ENCODE data around the gene ROBO1. TPM values are rescaled to one million over a fixed set of nuclear protein-coding genes. Genes with fewer than 3 reads are reported as not detected.

Gene ROBO1
- total and polyA plus RNA-seq, 2 donors from 2014 or later = 2.1 to 22.1 TPM

DNA sequence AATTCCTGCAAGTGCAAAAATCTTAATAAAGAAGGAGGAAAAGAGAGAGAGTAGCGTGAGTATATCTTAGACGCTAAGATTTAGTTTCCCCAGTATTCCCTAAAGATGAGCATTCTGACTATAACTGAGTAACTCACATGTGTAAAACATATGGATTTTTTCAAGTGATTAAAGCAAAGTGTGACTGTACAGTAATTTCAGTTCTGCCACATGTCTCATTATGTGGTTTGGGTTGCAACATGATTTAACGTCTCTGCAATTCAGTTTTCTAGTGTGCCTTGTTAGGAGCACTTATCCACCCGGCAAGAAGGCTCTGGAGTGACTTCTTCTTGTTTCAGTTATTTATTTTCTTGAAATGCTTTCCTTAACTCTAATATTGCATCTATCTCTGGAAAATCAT is 514.1 kb downstream of the ROBO1 start:
- no peak for FAIRE-seq
- Histone ChIP-seq H3K9ac (ENCODE audit: low read length in 3 of 3) (no peak overlapping the region), H3K36me3 (ENCODE audit: control insufficient read depth in 2 of 3, insufficient read depth in 3 of 3, low read length in 3 of 3) (no peaks in the 10 kb centered on the region), H3K4me3 (ENCODE audit: low read length in 3 of 3) (no peak overlapping the region), H3K9me3 (ENCODE audit: control insufficient read depth in 2 of 3, insufficient read depth in 1 of 3, low read length in 3 of 3) (no peaks in the 10 kb centered on the region), H3K4me1 (ENCODE audit: control insufficient read depth in 2 of 3, insufficient read depth in 2 of 3, low read depth in 1 of 3, low read length in 3 of 3) (no peaks in the 10 kb centered on the region), H3K27ac (ENCODE audit: low read depth in 2 of 2, low read length in 2 of 2) (no peak overlapping the region), H3K27me3 (ENCODE audit: control insufficient read depth, insufficient read depth, low read length) (no peaks in the 10 kb centered on the region)
- intact Hi-C loops (cut with DNase I) = no loop called here
- no peak for DNase-seq
- TF ChIP-seq, protein P1, sequence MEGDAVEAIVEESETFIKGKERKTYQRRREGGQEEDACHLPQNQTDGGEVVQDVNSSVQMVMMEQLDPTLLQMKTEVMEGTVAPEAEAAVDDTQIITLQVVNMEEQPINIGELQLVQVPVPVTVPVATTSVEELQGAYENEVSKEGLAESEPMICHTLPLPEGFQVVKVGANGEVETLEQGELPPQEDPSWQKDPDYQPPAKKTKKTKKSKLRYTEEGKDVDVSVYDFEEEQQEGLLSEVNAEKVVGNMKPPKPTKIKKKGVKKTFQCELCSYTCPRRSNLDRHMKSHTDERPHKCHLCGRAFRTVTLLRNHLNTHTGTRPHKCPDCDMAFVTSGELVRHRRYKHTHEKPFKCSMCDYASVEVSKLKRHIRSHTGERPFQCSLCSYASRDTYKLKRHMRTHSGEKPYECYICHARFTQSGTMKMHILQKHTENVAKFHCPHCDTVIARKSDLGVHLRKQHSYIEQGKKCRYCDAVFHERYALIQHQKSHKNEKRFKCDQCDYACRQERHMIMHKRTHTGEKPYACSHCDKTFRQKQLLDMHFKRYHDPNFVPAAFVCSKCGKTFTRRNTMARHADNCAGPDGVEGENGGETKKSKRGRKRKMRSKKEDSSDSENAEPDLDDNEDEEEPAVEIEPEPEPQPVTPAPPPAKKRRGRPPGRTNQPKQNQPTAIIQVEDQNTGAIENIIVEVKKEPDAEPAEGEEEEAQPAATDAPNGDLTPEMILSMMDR (IDR thresholded peaks at IDR 0.05; ENCODE audit: borderline replicate concordance, extremely low read depth, insufficient read depth) = no peak

DNA sequence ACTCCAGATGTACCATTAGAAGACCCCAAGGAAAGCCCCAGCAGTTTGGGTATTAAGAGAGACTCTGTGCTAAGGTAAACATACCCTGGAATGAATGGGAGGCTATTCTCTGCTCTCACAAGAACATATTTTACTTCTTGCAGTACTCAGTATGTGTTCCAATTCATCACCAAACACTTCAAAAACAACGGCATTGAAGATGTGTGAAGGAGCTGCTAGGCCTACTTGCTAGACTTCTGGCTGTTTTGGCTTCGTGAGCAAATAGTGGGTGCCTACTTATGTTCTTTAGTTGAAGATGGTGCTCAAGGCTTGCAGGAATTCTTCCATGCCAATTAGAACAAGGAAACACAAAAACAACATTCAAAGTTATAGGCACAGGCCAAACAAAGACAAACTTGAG is 514.5 kb downstream of the ROBO1 start:
- no peaks in the 10 kb centered on the region for H3K4me1 ChIP-seq (ENCODE audit: control insufficient read depth in 2 of 3, insufficient read depth in 2 of 3, low read depth in 1 of 3, low read length in 3 of 3)
- FAIRE-seq = no peak

DNA sequence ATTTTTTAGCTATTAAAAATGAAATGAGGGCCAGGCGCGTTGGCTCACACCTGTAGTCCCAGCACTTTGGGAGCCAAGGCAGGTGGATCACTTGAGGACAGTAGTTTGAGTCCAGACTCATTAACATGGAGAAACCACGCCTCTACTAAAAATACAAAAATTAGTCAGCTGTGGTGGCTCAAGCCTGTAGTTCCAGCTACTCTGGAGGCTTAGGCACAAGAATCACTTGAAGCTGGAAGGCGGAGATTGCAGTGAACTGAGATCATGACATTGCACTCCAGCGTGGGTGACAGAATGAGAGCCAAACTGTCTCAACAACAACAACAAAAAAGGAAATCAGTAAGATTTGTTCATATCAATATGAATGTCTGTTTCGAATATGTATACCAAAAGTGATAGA is 517.1 kb downstream of the ROBO1 start:
- Histone ChIP-seq H3K4me3 (ENCODE audit: low read length in 3 of 3) (no peak overlapping the region), H3K27me3 (ENCODE audit: control insufficient read depth, insufficient read depth, low read length) (no peaks in the 10 kb centered on the region), H3K4me1 (ENCODE audit: control insufficient read depth in 2 of 3, insufficient read depth in 2 of 3, low read depth in 1 of 3, low read length in 3 of 3) (no peaks in the 10 kb centered on the region), H3K27ac (ENCODE audit: low read depth in 2 of 2, low read length in 2 of 2) (no peak overlapping the region), H3K9ac (ENCODE audit: low read length in 3 of 3) (no peak overlapping the region), H3K9me3 (ENCODE audit: control insufficient read depth in 2 of 3, insufficient read depth in 1 of 3, low read length in 3 of 3) (no peaks in the 10 kb centered on the region), H3K36me3 (ENCODE audit: control insufficient read depth in 2 of 3, insufficient read depth in 3 of 3, low read length in 3 of 3) (no peaks in the 10 kb centered on the region)
- TF ChIP-seq, protein P1 (IDR thresholded peaks at IDR 0.05; ENCODE audit: borderline replicate concordance, extremely low read depth, insufficient read depth) = no peak
- FAIRE-seq (no peak), DNase-seq (no peak)
- intact Hi-C loops (cut with DNase I) = no loop called here

More for the DNA sequence above, 514.5 kb downstream of the ROBO1 start:
- DNase-seq = no peak
- TF ChIP-seq, protein P1 (IDR thresholded peaks at IDR 0.05; ENCODE audit: borderline replicate concordance, extremely low read depth, insufficient read depth) = no peak
- intact Hi-C loops (cut with DNase I) = no loop called here
- Histone ChIP-seq H3K9ac (ENCODE audit: low read length in 3 of 3) (no peak overlapping the region), H3K27me3 (ENCODE audit: control insufficient read depth, insufficient read depth, low read length) (no peaks in the 10 kb centered on the region), H3K27ac (ENCODE audit: low read depth in 2 of 2, low read length in 2 of 2) (no peak overlapping the region), H3K36me3 (ENCODE audit: control insufficient read depth in 2 of 3, insufficient read depth in 3 of 3, low read length in 3 of 3) (no peaks in the 10 kb centered on the region), H3K9me3 (ENCODE audit: control insufficient read depth in 2 of 3, insufficient read depth in 1 of 3, low read length in 3 of 3) (no peaks in the 10 kb centered on the region), H3K4me3 (ENCODE audit: low read length in 3 of 3) (no peak overlapping the region)

DNA sequence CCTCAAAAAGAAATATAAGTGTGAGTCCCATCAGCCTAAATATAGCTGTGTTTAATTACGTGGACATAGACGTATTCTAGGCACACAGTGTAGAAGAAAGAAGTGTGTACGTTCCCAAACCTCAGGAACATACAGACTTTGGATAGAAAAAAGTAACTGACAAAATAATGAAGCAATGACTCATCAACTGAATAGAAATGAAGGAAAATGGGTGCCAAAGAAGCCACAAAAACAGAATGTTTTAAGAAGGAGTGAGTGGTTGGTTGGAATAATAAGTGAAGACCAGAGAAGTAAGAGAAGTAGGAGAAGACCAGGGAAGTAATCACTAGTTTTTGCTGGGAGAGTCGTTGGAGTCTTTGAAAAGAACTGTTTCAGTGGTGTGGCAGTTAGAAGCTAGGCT is 518.1 kb downstream of the ROBO1 start:
- DNase-seq (no peak), FAIRE-seq (no peak)

More for the DNA sequence above, 518.1 kb downstream of the ROBO1 start:
- H3K9me3 ChIP-seq (ENCODE audit: control insufficient read depth in 2 of 3, insufficient read depth in 1 of 3, low read length in 3 of 3) = no peaks in the 10 kb centered on the region
- H3K9ac ChIP-seq (ENCODE audit: low read length in 3 of 3) = no peak overlapping the region
- H3K27ac ChIP-seq (ENCODE audit: low read depth in 2 of 2, low read length in 2 of 2) = no peak overlapping the region
- TF ChIP-seq, protein P1 (IDR thresholded peaks at IDR 0.05; ENCODE audit: borderline replicate concordance, extremely low read depth, insufficient read depth) = no peak
- no peaks in the 10 kb centered on the region for H3K36me3 ChIP-seq (ENCODE audit: control insufficient read depth in 2 of 3, insufficient read depth in 3 of 3, low read length in 3 of 3)
- H3K27me3 ChIP-seq (ENCODE audit: control insufficient read depth, insufficient read depth, low read length) = no peaks in the 10 kb centered on the region
- intact Hi-C loops (cut with DNase I) = no loop called here
- H3K4me3 ChIP-seq (ENCODE audit: low read length in 3 of 3) = no peak overlapping the region
- no peaks in the 10 kb centered on the region for H3K4me1 ChIP-seq (ENCODE audit: control insufficient read depth in 2 of 3, insufficient read depth in 2 of 3, low read depth in 1 of 3, low read length in 3 of 3)

Data from kidney (tissue), 14 donors.